MM.1S (cell line): ENCODE results near the gene MASP1.

Experiments
- DNase-seq: peaks from one replicate; pipeline ENCODE4 v3.0.0-alpha.2; 2015
- H2AFZ ChIP-seq: fragments of 300-600 bp; sonication (generic); 2 replicates; pipeline ENCODE4 v1.6.0; 2016; ENCODE audit warnings: antibody characterized with exemption, low read length
- H3F3A ChIP-seq: fragments of 300-600 bp; sonication (generic); 2 replicates; pipeline ENCODE4 v1.6.1; 2016; ENCODE audit warnings: mild to moderate bottlenecking, antibody characterized with exemption, low read length, moderate library complexity, mixed read lengths; ENCODE audit not compliant: insufficient read depth
- H3K27ac ChIP-seq: fragments of 300-600 bp; sonication (generic); 2 replicates; pipeline ENCODE4 v1.5.1; 2016; ENCODE audit warnings: mild to moderate bottlenecking, low read length
- H3K27me3 ChIP-seq: fragments of 300-600 bp; sonication (generic); replicated peaks from 2 replicates; pipeline ENCODE4 v1.6.0; 2016; ENCODE audit warnings: low read length; ENCODE audit not compliant: insufficient read depth
- H3K36me3 ChIP-seq: fragments of 300-600 bp; sonication (generic); replicated peaks from 2 replicates; pipeline ENCODE4 v1.6.1; 2016; ENCODE audit warnings: mild to moderate bottlenecking, low read length, mixed read lengths; ENCODE audit not compliant: insufficient read depth
- H3K4me1 ChIP-seq: fragments of 300-600 bp; sonication (generic); 2 replicates; pipeline ENCODE4 v1.6.1; 2016; ENCODE audit warnings: low read length, mixed read lengths
- H3K4me2 ChIP-seq: fragments of 300-600 bp; sonication (generic); 2 replicates; pipeline ENCODE4 v1.6.0; 2016; ENCODE audit warnings: low read depth, low read length
- H3K4me3 ChIP-seq: fragments of 300-600 bp; sonication (generic); 2 replicates; pipeline ENCODE4 v1.5.1; 2016; ENCODE audit warnings: low read length, mixed read lengths
- H3K79me2 ChIP-seq: fragments of 300-600 bp; sonication (generic); 2 replicates; pipeline ENCODE4 v1.6.1; 2016; ENCODE audit warnings: mixed run types, low read length, mixed read lengths
- H3K9ac ChIP-seq: fragments of 300-600 bp; sonication (generic); 2 replicates; pipeline ENCODE4 v1.6.1; 2016; ENCODE audit warnings: low read length, mixed read lengths
- H3K9me2 ChIP-seq: fragments of 300-600 bp; sonication (generic); replicated peaks from 2 replicates; pipeline ENCODE4 v1.6.1; 2016; ENCODE audit warnings: mild to moderate bottlenecking, low read length, mixed read lengths; ENCODE audit not compliant: insufficient read depth
- H3K9me3 ChIP-seq: fragments of 300-600 bp; sonication (generic); replicated peaks from 2 replicates; pipeline ENCODE4 v1.6.1; 2016; ENCODE audit warnings: mild to moderate bottlenecking, low read length, mixed read lengths; ENCODE audit not compliant: insufficient read depth
- H4K20me1 ChIP-seq: fragments of 300-600 bp; sonication (generic); 2 replicates; pipeline ENCODE4 v1.6.1; 2016; ENCODE audit warnings: mild to moderate bottlenecking, low read length, moderate library complexity, mixed read lengths; ENCODE audit not compliant: insufficient read depth
- EZH2 ChIP-seq: fragments of 300-600 bp; sonication (generic); optimal IDR thresholded peaks from 2 replicates; pipeline ENCODE3; 2017; ENCODE audit warnings: low read depth, mild to moderate bottlenecking, antibody characterized with exemption, low read length, mixed read lengths
- EZH2phosphoT487 ChIP-seq: fragments of 300-600 bp; sonication (generic); IDR thresholded peaks from 2 replicates; pipeline ENCODE4 v1.6.1; 2018; ENCODE audit warnings: antibody characterized with exemption, low read length
- TF ChIP-seq, protein P1 (sequence below): fragments of 300-600 bp; sonication (generic); IDR thresholded peaks from 2 replicates; pipeline ENCODE4 v1.5.1; 2016; ENCODE audit warnings: antibody characterized with exemption, low read length, mixed read lengths

The MASP1 gene

DNA sequence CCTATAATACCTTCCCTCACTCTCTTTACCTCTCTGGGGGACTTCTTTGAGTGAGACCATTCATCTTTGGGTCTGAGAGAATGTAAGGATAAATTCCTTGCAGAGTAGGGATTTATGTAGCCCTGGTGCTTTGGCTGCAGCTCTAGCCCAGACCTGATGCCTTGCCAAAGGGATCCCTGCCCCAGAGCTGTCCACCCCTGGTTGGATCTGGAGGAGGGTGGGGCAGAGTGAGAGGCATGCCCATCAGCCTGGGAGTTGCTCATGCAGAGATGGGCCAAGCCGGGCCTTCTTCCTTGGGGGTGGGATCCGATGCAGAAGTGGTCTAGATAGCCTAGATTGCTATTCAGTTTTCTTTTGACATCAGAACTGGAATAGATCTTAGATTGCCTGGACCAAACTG, 62.8 kb downstream of the MASP1 start:
- H3K9me3 ChIP-seq: no peaks in the 10 kb centered on the region
- no peak overlapping the region for H3K4me3 ChIP-seq
- peaks cover under 1% of the 10 kb centered on the region; the same call in 1 of the 2 replicates for H3K4me1 ChIP-seq
- no peak overlapping the region for H2AFZ ChIP-seq
- H3K9ac ChIP-seq: no peak overlapping the region
- H3F3A ChIP-seq: no peaks in the 10 kb centered on the region
- H3K27me3 ChIP-seq: no peaks in the 10 kb centered on the region
- no peak for TF ChIP-seq EZH2
- no peak for TF ChIP-seq EZH2phosphoT487
- TF ChIP-seq, protein P1, sequence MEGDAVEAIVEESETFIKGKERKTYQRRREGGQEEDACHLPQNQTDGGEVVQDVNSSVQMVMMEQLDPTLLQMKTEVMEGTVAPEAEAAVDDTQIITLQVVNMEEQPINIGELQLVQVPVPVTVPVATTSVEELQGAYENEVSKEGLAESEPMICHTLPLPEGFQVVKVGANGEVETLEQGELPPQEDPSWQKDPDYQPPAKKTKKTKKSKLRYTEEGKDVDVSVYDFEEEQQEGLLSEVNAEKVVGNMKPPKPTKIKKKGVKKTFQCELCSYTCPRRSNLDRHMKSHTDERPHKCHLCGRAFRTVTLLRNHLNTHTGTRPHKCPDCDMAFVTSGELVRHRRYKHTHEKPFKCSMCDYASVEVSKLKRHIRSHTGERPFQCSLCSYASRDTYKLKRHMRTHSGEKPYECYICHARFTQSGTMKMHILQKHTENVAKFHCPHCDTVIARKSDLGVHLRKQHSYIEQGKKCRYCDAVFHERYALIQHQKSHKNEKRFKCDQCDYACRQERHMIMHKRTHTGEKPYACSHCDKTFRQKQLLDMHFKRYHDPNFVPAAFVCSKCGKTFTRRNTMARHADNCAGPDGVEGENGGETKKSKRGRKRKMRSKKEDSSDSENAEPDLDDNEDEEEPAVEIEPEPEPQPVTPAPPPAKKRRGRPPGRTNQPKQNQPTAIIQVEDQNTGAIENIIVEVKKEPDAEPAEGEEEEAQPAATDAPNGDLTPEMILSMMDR: no peak
- no peaks in the 10 kb centered on the region for H3K79me2 ChIP-seq
- DNase-seq: no peak
- no peaks in the 10 kb centered on the region for H3K36me3 ChIP-seq
- H4K20me1 ChIP-seq: no peaks in the 10 kb centered on the region
- no peak overlapping the region for H3K27ac ChIP-seq
- no peak overlapping the region for H3K4me2 ChIP-seq
- no peaks in the 10 kb centered on the region for H3K9me2 ChIP-seq

DNA sequence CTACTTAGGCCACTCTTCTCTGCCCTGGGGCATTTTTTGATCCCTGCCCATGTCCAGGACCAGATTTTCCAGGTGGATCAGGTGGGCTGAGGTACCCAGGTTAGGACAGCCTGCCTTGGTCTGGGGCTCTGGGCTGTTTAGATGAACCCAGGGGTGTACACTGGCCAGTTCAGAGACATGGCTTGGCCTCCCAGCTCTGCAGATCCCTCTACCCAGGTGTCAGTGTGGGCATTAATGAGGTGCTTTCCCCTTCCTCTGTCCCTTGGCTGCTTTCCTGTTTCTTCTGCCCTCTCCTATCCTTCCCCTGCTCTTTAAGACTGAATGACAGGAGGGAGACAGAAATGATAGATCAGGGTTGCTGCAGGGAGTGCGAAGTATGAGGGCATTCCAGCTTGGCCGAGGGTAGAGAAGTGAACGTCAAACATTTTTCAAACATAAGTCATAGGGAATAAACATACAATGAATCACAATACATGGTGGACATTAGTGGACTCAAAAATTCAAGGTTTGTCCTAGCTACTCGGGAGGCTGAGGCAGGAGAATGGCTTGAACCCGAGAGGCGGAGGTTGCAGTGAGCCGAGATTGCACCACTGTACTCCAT, 63.8 kb downstream of the MASP1 start:
- Histone ChIP-seq H4K20me1 (no peaks in the 10 kb centered on the region), H3K4me2 (no peak overlapping the region), H3K36me3 (no peaks in the 10 kb centered on the region), H3K4me3 (no peak overlapping the region), H3K4me1 (peaks cover 8% of the 10 kb centered on the region; the same call in 1 of the 2 replicates), H3K9ac (no peak overlapping the region), H3K27me3 (no peaks in the 10 kb centered on the region), H3K9me2 (no peaks in the 10 kb centered on the region), H2AFZ (no peak overlapping the region), H3F3A (no peaks in the 10 kb centered on the region), H3K27ac (no peak overlapping the region), H3K79me2 (no peaks in the 10 kb centered on the region), H3K9me3 (no peaks in the 10 kb centered on the region)
- TF ChIP-seq EZH2phosphoT487: no peak
- no peak for TF ChIP-seq EZH2
- TF ChIP-seq, protein P1: no peak
- no peak for DNase-seq

- Histone ChIP-seq H2AFZ (peak overlapping the region; percentile 21), H3K4me2 (peak overlapping the region; percentile 5)
Measured at GRCh38 chr3:187223799-187224198, 67.7 kb downstream of the MASP1 start.

More at GRCh38 chr3:187223799-187224198, 67.7 kb downstream of the MASP1 start:
- Histone ChIP-seq H3K4me3 (no peak overlapping the region), H3K27me3 (no peaks in the 10 kb centered on the region), H3F3A (no peaks in the 10 kb centered on the region), H3K27ac (peak overlapping the region; percentile 47; the same call in 1 of the 2 replicates), H3K36me3 (no peaks in the 10 kb centered on the region), H3K4me1 (peaks cover 8% of the 10 kb centered on the region; the same call in 1 of the 2 replicates), H3K9me3 (no peaks in the 10 kb centered on the region), H3K9me2 (no peaks in the 10 kb centered on the region), H3K9ac (0 out of 2 replicates have a peak overlapping the region, but pooled peaks have one; percentile 2), H3K79me2 (no peaks in the 10 kb centered on the region), H4K20me1 (no peaks in the 10 kb centered on the region)
- peak; percentile 78 for DNase-seq
- TF ChIP-seq EZH2 (no peak), EZH2phosphoT487 (no peak)
- TF ChIP-seq, protein P1: no peak; the same call in 1 of the 2 replicates
